OCI-LY7 (cell line): ENCODE results near the gene MYL12A. TPM values are rescaled to one million over a fixed set of nuclear protein-coding genes. Genes with fewer than 3 reads are reported as not detected.

ENCODE experiments used
- BruUV-seq: library from RNA; stranded (reverse); fragments of 400-500 nt; replicated peaks from 2 replicates; lab custom pipeline; 2021; lab: Mats Ljungman, UMichigan
- CTCF ChIA-PET: fragments of 300-600 bp; sonication (Branson Sonifier 250); formaldehyde crosslinking; loops from one replicate; lab custom pipeline; 2022; ENCODE audit warnings: antibody characterized with exemption; ENCODE audit not compliant: unreplicated experiment; lab: Charles Lee
- POLR2A ChIA-PET: fragments of 300-600 bp; sonication (Branson Sonifier 250); formaldehyde crosslinking; loops from one replicate; lab custom pipeline; 2022; ENCODE audit warnings: antibody characterized with exemption; lab: Charles Lee
- DNase-seq: peaks from one replicate; pipeline ENCODE4 v3.0.0-alpha.2; 2015; ENCODE audit warnings: low spot score
- H2AFZ ChIP-seq: fragments of 200-600 bp; sonication (generic), shearing (Covaris generic); 2 replicates; pipeline ENCODE4 v1.6.1; 2014; ENCODE audit warnings: mild to moderate bottlenecking, antibody characterized with exemption, low read length, moderate library complexity
- H3K27ac ChIP-seq: fragments of 200-600 bp; sonication (generic); 2 replicates; pipeline ENCODE4 v1.5.1; 2014; ENCODE audit warnings: mixed run types, low read depth, mild to moderate bottlenecking, moderate library complexity, low read length, inconsistent platforms; ENCODE audit not compliant: poor library complexity, severe bottlenecking
- H3K36me3 ChIP-seq: fragments of 200-600 bp; sonication (generic); 2 replicates; pipeline ENCODE4 v1.6.1; 2014; ENCODE audit warnings: mild to moderate bottlenecking, antibody characterized with exemption, low read length, moderate library complexity, mixed read lengths; ENCODE audit not compliant: insufficient read depth
- H3K4me1 ChIP-seq: fragments of 200-600 bp; sonication (generic); 2 replicates; pipeline ENCODE4 v1.5.1; 2014; ENCODE audit warnings: mild to moderate bottlenecking, low read length; ENCODE audit not compliant: insufficient read depth, poor library complexity, severe bottlenecking
- H3K4me2 ChIP-seq: fragments of 200-600 bp; sonication (generic); 2 replicates; pipeline ENCODE4 v1.6.1; 2014; ENCODE audit warnings: mild to moderate bottlenecking, low read length
- H3K4me3 ChIP-seq: fragments of 200-600 bp; sonication (generic); 2 replicates; pipeline ENCODE4 v1.5.1; 2014; ENCODE audit warnings: mild to moderate bottlenecking, low read depth, low read length; ENCODE audit not compliant: poor library complexity, severe bottlenecking
- H3K79me2 ChIP-seq: fragments of 200-600 bp; sonication (generic); 2 replicates; pipeline ENCODE4 v1.6.1; 2016; ENCODE audit warnings: low read depth, mild to moderate bottlenecking, low read length, moderate library complexity, mixed read lengths; ENCODE audit not compliant: insufficient read depth
- H3K9me2 ChIP-seq: fragments of 200-600 bp; sonication (generic); 2 replicates; pipeline ENCODE4 v1.6.1; 2016; ENCODE audit warnings: mild to moderate bottlenecking, low read length, mixed read lengths; ENCODE audit not compliant: insufficient read depth
- H3K9me3 ChIP-seq: fragments of 200-600 bp; sonication (generic); 2 replicates; pipeline ENCODE4 v1.6.1; 2014; ENCODE audit warnings: mild to moderate bottlenecking, mixed run types, low read length, mixed read lengths
- H4K20me1 ChIP-seq: fragments of 200-600 bp; sonication (generic); 2 replicates; pipeline ENCODE4 v1.6.1; 2014; ENCODE audit warnings: mild to moderate bottlenecking, antibody characterized with exemption, low read length, moderate library complexity, mixed read lengths; ENCODE audit not compliant: insufficient read depth
- CTCF ChIP-seq: fragments of 200-600 bp; sonication (generic); conservative IDR thresholded peaks from 2 replicates; pipeline ENCODE4 v1.5.1; 2014; ENCODE audit warnings: mild to moderate bottlenecking, antibody characterized with exemption, low read length, moderate library complexity, mixed read lengths
- EZH2phosphoT487 ChIP-seq: fragments of 200-600 bp; sonication (generic); IDR thresholded peaks from 2 replicates; pipeline ENCODE4 v1.6.1; 2018; ENCODE audit warnings: low read depth, borderline replicate concordance, mild to moderate bottlenecking, mixed run types, antibody characterized with exemption, low read length, moderate library complexity, mixed read lengths
- intact Hi-C: fragments of 100-400 bp; cut with micrococcal nuclease; formaldehyde crosslinking; loops from one replicate; pipeline ENCODE4 v1.10.0; 2022; ENCODE audit not compliant: unreplicated experiment
- total RNA-seq, 2 experiments: library from RNA; depleted of rRNA in 1 of 2; stranded (reverse); fragments of >200 nt in 1 of 2; shearing (Covaris generic) in 1 of 2; gene quantifications; 2 replicates each; pipeline ENCODE4 v1.2.3, GENCODE V29; 2014 to 2022

Gene MYL12A
- total RNA-seq, 2 experiments from 2014 or later: 301 to 423 TPM

GRCh38 chr18:3214855-3215637, 32.6 kb upstream of the MYL12A start:
- Histone ChIP-seq H3K4me1 (peaks cover 12% of the 10 kb centered on the region), H3K79me2 (no peaks in the 10 kb centered on the region), H3K36me3 (no peaks in the 10 kb centered on the region), H2AFZ (no peak overlapping the region), H4K20me1 (no peaks in the 10 kb centered on the region), H3K9me2 (no peaks in the 10 kb centered on the region), H3K4me3 (no peak overlapping the region), H3K4me2 (no peak overlapping the region), H3K9me3 (no peaks in the 10 kb centered on the region), H3K27ac (no peak overlapping the region)
- CTCF ChIA-PET: no interaction called here
- TF ChIP-seq EZH2phosphoT487 (no peak), CTCF (no peak)
- POLR2A ChIA-PET: no interaction called here
- no TSS peak for BruUV-seq
- no peak for DNase-seq
- intact Hi-C loops: no loop called here

GRCh38 chr18:3216987-3217386, 30.6 kb upstream of the MYL12A start:
- DNase-seq: no peak
- no peaks in the 10 kb centered on the region for H3K9me3 ChIP-seq
- ChIA-PET POLR2A (interaction anchor here (0.5 to 0.8 kb wide), 3 partner anchors 13 to 473 kb away, joined by 3 to 5 read pairs (median 3); no protein-coding TSS in a partner anchor), CTCF (no interaction called here)
- BruUV-seq: no TSS peak
- intact Hi-C loops: no loop called here
- H2AFZ ChIP-seq: no peak overlapping the region
- H4K20me1 ChIP-seq: no peaks in the 10 kb centered on the region
- no peaks in the 10 kb centered on the region for H3K9me2 ChIP-seq
- H3K4me3 ChIP-seq: no peak overlapping the region
- no peak for TF ChIP-seq CTCF
- no peak for TF ChIP-seq EZH2phosphoT487
- H3K4me1 ChIP-seq: peaks cover 12% of the 10 kb centered on the region
- no peaks in the 10 kb centered on the region for H3K36me3 ChIP-seq
- H3K27ac ChIP-seq: no peak overlapping the region
- H3K79me2 ChIP-seq: no peaks in the 10 kb centered on the region
- H3K4me2 ChIP-seq: no peak overlapping the region

- no peaks in the 10 kb centered on the region for H3K36me3 ChIP-seq
- no peaks in the 10 kb centered on the region for H4K20me1 ChIP-seq
- ChIA-PET CTCF (no interaction called here), POLR2A (interaction anchor here (0.6 to 1.2 kb wide), 3 partner anchors 12 to 58 kb away, joined by 3 to 5 read pairs (median 3); no protein-coding TSS in a partner anchor)
- H3K27ac ChIP-seq: no peak overlapping the region
- no peak for DNase-seq
- no peak overlapping the region for H3K4me3 ChIP-seq
- H3K9me3 ChIP-seq: no peaks in the 10 kb centered on the region
- no peaks in the 10 kb centered on the region for H3K79me2 ChIP-seq
- peaks cover 7% of the 10 kb centered on the region for H3K4me1 ChIP-seq
- intact Hi-C loops: no loop called here
- no peak overlapping the region for H3K4me2 ChIP-seq
- H3K9me2 ChIP-seq: no peaks in the 10 kb centered on the region
- BruUV-seq: no TSS peak
- TF ChIP-seq CTCF: no peak
- no peak for TF ChIP-seq EZH2phosphoT487
- H2AFZ ChIP-seq: no peak overlapping the region
Measured at GRCh38 chr18:3217948-3218647, 29.5 kb upstream of the MYL12A start.
